GM12892 (cell line): ENCODE data around the gene PRX.

ENCODE experiments used
- POLR2A ChIP-seq: IDR thresholded peaks from 2 replicates; pipeline ENCODE4 v1.6.1; 2011; ENCODE audit warnings: low read depth, low read length, control low read depth
- POLR2AphosphoS5 ChIP-seq: IDR thresholded peaks from 2 replicates; pipeline ENCODE4 v1.6.1; 2011; ENCODE audit warnings: low read depth, low read length, control low read depth
- TAF1 ChIP-seq: IDR thresholded peaks from 2 replicates; pipeline ENCODE4 v1.6.1; 2011; ENCODE audit warnings: low read depth, mild to moderate bottlenecking, control low read depth, low read length, borderline replicate concordance

- no peak for TF ChIP-seq POLR2A
- no peak for TF ChIP-seq TAF1
- TF ChIP-seq POLR2AphosphoS5: no peak
These were observed 53.0 kb downstream of the PRX start for GRCh38 chr19:40360020-40360707.
